ENCODE data around the gene LSM10.

The LSM10 gene

GRCh38 chr1:36382231-36382630 lies 15.5 kb downstream of the LSM10 start:
- no peak for FAIRE-seq

- no peak for FAIRE-seq
Measured at GRCh38 chr1:36381405-36381804, 16.3 kb downstream of the LSM10 start.

GRCh38 chr1:36380782-36381181 lies 16.9 kb downstream of the LSM10 start:
- no peak for FAIRE-seq

GRCh38 chr1:36380143-36380619 lies 17.5 kb downstream of the LSM10 start:
- no peak for FAIRE-seq

GRCh38 chr1:36377791-36378492 lies 19.8 kb downstream of the LSM10 start:
- no peak for FAIRE-seq

- no peak for FAIRE-seq
Measured at GRCh38 chr1:36372617-36373016, 25.1 kb downstream of the LSM10 start.

- FAIRE-seq: no peak
Measured at GRCh38 chr1:36369061-36369861, 28.4 kb downstream of the LSM10 start.

GRCh38 chr1:36367798-36368197 lies 29.9 kb downstream of the LSM10 start:
- FAIRE-seq: no peak

GRCh38 chr1:36367066-36367465 lies 30.6 kb downstream of the LSM10 start:
- no peak for FAIRE-seq

- FAIRE-seq: no peak
Measured at GRCh38 chr1:36366091-36366661, 31.5 kb downstream of the LSM10 start.

- FAIRE-seq: no peak
Measured at GRCh38 chr1:36365381-36365780, 32.3 kb downstream of the LSM10 start.

- no peak for FAIRE-seq
Measured at GRCh38 chr1:36359911-36360550, 37.7 kb downstream of the LSM10 start.

GRCh38 chr1:36359383-36359782 lies 38.3 kb downstream of the LSM10 start:
- no peak for FAIRE-seq

- no peak for FAIRE-seq
Measured at GRCh38 chr1:36358514-36359084, 39.1 kb downstream of the LSM10 start.

- FAIRE-seq: no peak
Measured at GRCh38 chr1:36355811-36356210, 41.9 kb downstream of the LSM10 start.

- FAIRE-seq: no peak
Measured at GRCh38 chr1:36354486-36354885, 43.2 kb downstream of the LSM10 start.

- no peak for FAIRE-seq
Measured at GRCh38 chr1:36352910-36353878, 44.5 kb downstream of the LSM10 start.

- FAIRE-seq: no peak
Measured at GRCh38 chr1:36352125-36352909, 45.4 kb downstream of the LSM10 start.

GRCh38 chr1:36351227-36351977 lies 46.3 kb downstream of the LSM10 start:
- FAIRE-seq: no peak

- no peak for FAIRE-seq
Measured at GRCh38 chr1:36350659-36351226, 47.0 kb downstream of the LSM10 start.
